ENCODE measurements around the gene ZNF316.

ZNF316 gene

GRCh38 chr7:6647080-6647479, 10.0 kb downstream of the ZNF316 start:
- H3K36me3 Mint-ChIP-seq (ENCODE audit: low read depth): peaks cover 54% of the 10 kb centered on the region
- peaks cover 12% of the 10 kb centered on the region for H3K9me3 Mint-ChIP-seq
- TF ChIP-seq CTCF (IDR thresholded peaks at IDR 0.05; ENCODE audit: unreplicated experiment in 3 of 3): no peak
- H3K4me1 Mint-ChIP-seq: no peaks in the 10 kb centered on the region
- H3K27ac Mint-ChIP-seq: no peak overlapping the region
- H3K4me3 Mint-ChIP-seq: no peak overlapping the region
- H3K27me3 Mint-ChIP-seq (ENCODE audit: low read depth): no peaks in the 10 kb centered on the region

GRCh38 chr7:6647541-6647940, 10.4 kb downstream of the ZNF316 start:
- H3K9me3 Mint-ChIP-seq: peaks cover 12% of the 10 kb centered on the region
- H3K4me1 Mint-ChIP-seq: no peaks in the 10 kb centered on the region
- no peaks in the 10 kb centered on the region for H3K27me3 Mint-ChIP-seq (ENCODE audit: low read depth)
- peaks cover 52% of the 10 kb centered on the region for H3K36me3 Mint-ChIP-seq (ENCODE audit: low read depth)
- H3K27ac Mint-ChIP-seq: no peak overlapping the region
- no peak for TF ChIP-seq CTCF (IDR thresholded peaks at IDR 0.05; ENCODE audit: unreplicated experiment in 3 of 3)
- no peak overlapping the region for H3K4me3 Mint-ChIP-seq

GRCh38 chr7:6648066-6648814, 11.1 kb downstream of the ZNF316 start:
- Mint-ChIP-seq H3K36me3 (ENCODE audit: low read depth) (peaks cover 50% of the 10 kb centered on the region), H3K4me1 (no peaks in the 10 kb centered on the region), H3K4me3 (no peak overlapping the region), H3K27ac (no peak overlapping the region), H3K27me3 (ENCODE audit: low read depth) (no peaks in the 10 kb centered on the region), H3K9me3 (peaks cover 12% of the 10 kb centered on the region)
- no peak for TF ChIP-seq CTCF (IDR thresholded peaks at IDR 0.05; ENCODE audit: unreplicated experiment in 3 of 3)

GRCh38 chr7:6648815-6649104, 11.6 kb downstream of the ZNF316 start:
- Mint-ChIP-seq H3K36me3 (ENCODE audit: low read depth) (peaks cover 45% of the 10 kb centered on the region), H3K27ac (no peak overlapping the region), H3K4me1 (no peaks in the 10 kb centered on the region), H3K9me3 (peaks cover 12% of the 10 kb centered on the region), H3K4me3 (no peak overlapping the region), H3K27me3 (ENCODE audit: low read depth) (no peaks in the 10 kb centered on the region)
- TF ChIP-seq CTCF (IDR thresholded peaks at IDR 0.05; ENCODE audit: unreplicated experiment in 3 of 3): no peak

GRCh38 chr7:6649241-6649961, 12.3 kb downstream of the ZNF316 start:
- Mint-ChIP-seq H3K27me3 (ENCODE audit: low read depth) (no peaks in the 10 kb centered on the region), H3K4me1 (no peaks in the 10 kb centered on the region), H3K4me3 (no peak overlapping the region), H3K27ac (no peak overlapping the region), H3K36me3 (ENCODE audit: low read depth) (peaks cover 45% of the 10 kb centered on the region), H3K9me3 (peaks cover 12% of the 10 kb centered on the region)
- no peak for TF ChIP-seq CTCF (IDR thresholded peaks at IDR 0.05; ENCODE audit: unreplicated experiment in 3 of 3)

- no peak overlapping the region for H3K27ac Mint-ChIP-seq
- H3K36me3 Mint-ChIP-seq (ENCODE audit: low read depth): peaks cover 50% of the 10 kb centered on the region
- TF ChIP-seq CTCF (IDR thresholded peaks at IDR 0.05; ENCODE audit: unreplicated experiment in 3 of 3): no peak
- H3K4me1 Mint-ChIP-seq: no peaks in the 10 kb centered on the region
- no peaks in the 10 kb centered on the region for H3K27me3 Mint-ChIP-seq (ENCODE audit: low read depth)
- H3K4me3 Mint-ChIP-seq: no peak overlapping the region
- peaks cover 15% of the 10 kb centered on the region for H3K9me3 Mint-ChIP-seq
Observed at GRCh38 chr7:6650086-6650485, 13.0 kb downstream of the ZNF316 start.

Measured in nephron (organoid).